Measurements from ENCODE around the gene TMEM256.

DNA sequence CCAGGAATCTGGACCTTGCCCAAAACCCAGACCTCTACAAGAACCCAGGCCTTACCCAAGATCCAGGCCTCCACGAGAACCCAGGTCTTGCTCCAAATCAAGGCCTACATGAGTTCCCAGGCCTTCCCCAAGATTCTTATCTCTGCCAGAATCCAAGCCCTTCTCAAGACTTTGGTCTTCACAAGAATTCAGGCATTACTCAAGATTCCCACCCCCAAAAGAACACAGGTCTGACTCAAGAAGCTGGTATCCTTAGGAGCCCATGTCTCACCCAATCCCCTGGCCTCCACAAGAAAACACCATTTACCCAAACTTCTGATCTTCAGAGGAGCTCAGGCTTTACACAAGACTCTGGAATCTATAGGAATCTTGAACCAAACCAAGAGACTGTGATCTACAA lies 27.3 kb upstream of the TMEM256 start:
- TF ChIP-seq, protein P1, sequence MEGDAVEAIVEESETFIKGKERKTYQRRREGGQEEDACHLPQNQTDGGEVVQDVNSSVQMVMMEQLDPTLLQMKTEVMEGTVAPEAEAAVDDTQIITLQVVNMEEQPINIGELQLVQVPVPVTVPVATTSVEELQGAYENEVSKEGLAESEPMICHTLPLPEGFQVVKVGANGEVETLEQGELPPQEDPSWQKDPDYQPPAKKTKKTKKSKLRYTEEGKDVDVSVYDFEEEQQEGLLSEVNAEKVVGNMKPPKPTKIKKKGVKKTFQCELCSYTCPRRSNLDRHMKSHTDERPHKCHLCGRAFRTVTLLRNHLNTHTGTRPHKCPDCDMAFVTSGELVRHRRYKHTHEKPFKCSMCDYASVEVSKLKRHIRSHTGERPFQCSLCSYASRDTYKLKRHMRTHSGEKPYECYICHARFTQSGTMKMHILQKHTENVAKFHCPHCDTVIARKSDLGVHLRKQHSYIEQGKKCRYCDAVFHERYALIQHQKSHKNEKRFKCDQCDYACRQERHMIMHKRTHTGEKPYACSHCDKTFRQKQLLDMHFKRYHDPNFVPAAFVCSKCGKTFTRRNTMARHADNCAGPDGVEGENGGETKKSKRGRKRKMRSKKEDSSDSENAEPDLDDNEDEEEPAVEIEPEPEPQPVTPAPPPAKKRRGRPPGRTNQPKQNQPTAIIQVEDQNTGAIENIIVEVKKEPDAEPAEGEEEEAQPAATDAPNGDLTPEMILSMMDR (IDR thresholded peaks at IDR 0.05), result no peak
- TF ChIP-seq ZFX (IDR thresholded peaks at IDR 0.05; ENCODE audit: borderline replicate concordance), result no peak

Measured in 22Rv1 (cell line).